SK-N-SH treated with all-trans-retinoic acid at 6 μM for 48 hours (cell line): ENCODE data around the gene SETMAR.

Source experiments
- ATAC-seq: fragments of 200-7000 bp; cut with Tn5 transposase; 3 replicates; pipeline ENCODE4 v1.9.1; 2020; ENCODE audit warnings: mild to moderate bottlenecking, moderate library complexity
- ARNTL ChIP-seq: fragments of 450-650 bp; formaldehyde crosslinking; IDR thresholded peaks from 2 replicates; pipeline ENCODE4 v1.5.0; 2020; ENCODE audit warnings: low read depth, mild to moderate bottlenecking, moderate library complexity, borderline replicate concordance
- BACH2 ChIP-seq: fragments of 250-450 bp; sonication (Bioruptor Pico); IDR thresholded peaks from 2 replicates; pipeline ENCODE4 v1.9.0; 2021; ENCODE audit warnings: mild to moderate bottlenecking, borderline replicate concordance
- CSDC2 ChIP-seq: fragments of 250-450 bp; sonication (Bioruptor Pico); IDR thresholded peaks from 2 replicates; pipeline ENCODE4 v1.5.0; 2020; ENCODE audit warnings: mild to moderate bottlenecking, moderate library complexity
- CSRNP3 ChIP-seq: fragments of 250-450 bp; sonication (Bioruptor Pico); IDR thresholded peaks from 2 replicates; pipeline ENCODE4 v1.5.1; 2021; ENCODE audit warnings: mild to moderate bottlenecking, moderate library complexity
- ESRRG ChIP-seq: fragments of 250-450 bp; sonication (Bioruptor Pico); IDR thresholded peaks from 2 replicates; pipeline ENCODE4 v1.6.1; 2021; ENCODE audit warnings: mild to moderate bottlenecking
- GLIS3 ChIP-seq: fragments of 250-450 bp; sonication (Bioruptor Pico); IDR thresholded peaks from 2 replicates; pipeline ENCODE4 v1.5.0; 2020; ENCODE audit warnings: mild to moderate bottlenecking, moderate library complexity
- ISL1 ChIP-seq: fragments of 250-450 bp; sonication (Bioruptor Pico); IDR thresholded peaks from 2 replicates; pipeline ENCODE4 v2.1.2; 2022; ENCODE audit warnings: mild to moderate bottlenecking, moderate library complexity
- OSR1 ChIP-seq: fragments of 250-450 bp; sonication (Bioruptor Pico); IDR thresholded peaks from 2 replicates; pipeline ENCODE4 v1.8.0; 2022; ENCODE audit warnings: moderate library complexity, mild to moderate bottlenecking, inconsistent platforms
- RARB ChIP-seq: fragments of 250-450 bp; sonication (Bioruptor Pico); IDR thresholded peaks from 2 replicates; pipeline ENCODE4 v1.8.0; 2021; ENCODE audit warnings: mild to moderate bottlenecking, moderate library complexity
- SNAI2 ChIP-seq: fragments of 250-450 bp; sonication (Bioruptor Pico); IDR thresholded peaks from 2 replicates; pipeline ENCODE4 v1.5.0; 2020; ENCODE audit warnings: mild to moderate bottlenecking, moderate library complexity
- TCF4 ChIP-seq: fragments of 250-450 bp; sonication (Bioruptor Pico); IDR thresholded peaks from 2 replicates; pipeline ENCODE4 v1.8.0; 2021; ENCODE audit warnings: mild to moderate bottlenecking, moderate library complexity, borderline replicate concordance
- TSHZ2 ChIP-seq: fragments of 250-450 bp; sonication (Bioruptor Pico); IDR thresholded peaks from 2 replicates; pipeline ENCODE4 v1.5.0; 2020; ENCODE audit warnings: mild to moderate bottlenecking, moderate library complexity
- ZC3H10 ChIP-seq: fragments of 250-450 bp; sonication (Bioruptor Pico); IDR thresholded peaks from 2 replicates; pipeline ENCODE4 v1.5.1; 2021; ENCODE audit warnings: mild to moderate bottlenecking, moderate library complexity
- ZFP3 ChIP-seq: fragments of 250-450 bp; sonication (Bioruptor Pico); IDR thresholded peaks from 2 replicates; pipeline ENCODE4 v1.5.0; 2020; ENCODE audit warnings: mild to moderate bottlenecking, moderate library complexity
- ZFP30 ChIP-seq: fragments of 450-650 bp; formaldehyde crosslinking; IDR thresholded peaks from 2 replicates; pipeline ENCODE4 v1.5.0; 2022; ENCODE audit warnings: mild to moderate bottlenecking, moderate library complexity
- ZNF565 ChIP-seq: fragments of 450-650 bp; formaldehyde crosslinking; conservative IDR thresholded peaks from 2 replicates; pipeline ENCODE4 v1.5.0; 2020; ENCODE audit warnings: low read depth, mild to moderate bottlenecking, moderate library complexity
- ZNF70 ChIP-seq: fragments of 450-650 bp; formaldehyde crosslinking; IDR thresholded peaks from 2 replicates; pipeline ENCODE4 v1.5.0; 2020; ENCODE audit warnings: mild to moderate bottlenecking, moderate library complexity
- ZNF8 ChIP-seq: fragments of 450-650 bp; formaldehyde crosslinking; IDR thresholded peaks from 2 replicates; pipeline ENCODE4 v1.5.0; 2020; ENCODE audit warnings: mild to moderate bottlenecking, moderate library complexity

The SETMAR gene

GRCh38 chr3:4351164-4351855, 48.1 kb downstream of the SETMAR start:
- TF ChIP-seq ZNF565 (CRISPR knock-in tag) (no peak), GLIS3 (CRISPR knock-in tag) (no peak), CSRNP3 (CRISPR knock-in tag) (no peak), RARB (CRISPR knock-in tag) (no peak), ZNF8 (CRISPR knock-in tag) (no peak), ZNF70 (CRISPR knock-in tag) (no peak)
- peak; percentile 63 for ATAC-seq

GRCh38 chr3:4351872-4352271, 48.7 kb downstream of the SETMAR start:
- ATAC-seq: peak; percentile 36

GRCh38 chr3:4355401-4356219, 52.4 kb downstream of the SETMAR start:
- ATAC-seq: peak; percentile 11; the same call in 2 of the 3 replicates
- no peak for TF ChIP-seq ZNF8 (CRISPR knock-in tag)
- no peak for TF ChIP-seq ZC3H10 (CRISPR knock-in tag)
- TF ChIP-seq ESRRG (CRISPR knock-in tag): no peak
- no peak for TF ChIP-seq OSR1
- TF ChIP-seq ZFP30 (CRISPR knock-in tag): no peak

More at GRCh38 chr3:4351872-4352271, 48.7 kb downstream of the SETMAR start:
- TF ChIP-seq CSDC2: no peak
- TF ChIP-seq SNAI2 (CRISPR knock-in tag): no peak
- no peak for TF ChIP-seq ZC3H10 (CRISPR knock-in tag)
- TF ChIP-seq ZNF565 (CRISPR knock-in tag): no peak
- TF ChIP-seq ZNF70 (CRISPR knock-in tag): no peak
- TF ChIP-seq GLIS3 (CRISPR knock-in tag): no peak
- no peak for TF ChIP-seq ARNTL (CRISPR knock-in tag)

GRCh38 chr3:4356220-4356540, 53.0 kb downstream of the SETMAR start:
- no peak for TF ChIP-seq ZFP30 (CRISPR knock-in tag)
- TF ChIP-seq ISL1 (CRISPR knock-in tag): no peak
- TF ChIP-seq SNAI2 (CRISPR knock-in tag): no peak
- no peak for TF ChIP-seq CSRNP3 (CRISPR knock-in tag)
- no peak for TF ChIP-seq RARB (CRISPR knock-in tag)
- no peak for TF ChIP-seq ZFP3 (CRISPR knock-in tag)
- no peak for TF ChIP-seq ZNF8 (CRISPR knock-in tag)
- TF ChIP-seq OSR1: no peak
- no peak for TF ChIP-seq BACH2 (CRISPR knock-in tag)
- no peak for TF ChIP-seq ZNF565 (CRISPR knock-in tag)
- no peak for TF ChIP-seq TCF4 (CRISPR knock-in tag)
- no peak for TF ChIP-seq TSHZ2
- no peak for TF ChIP-seq ZNF70 (CRISPR knock-in tag)
- ATAC-seq: peak; percentile 14; the same call in 1 of the 3 replicates
